Effector CD8-positive, alpha-beta T cell (primary cell): ENCODE results near the gene CNOT4.

Experiments
- DNase-seq: peaks from one replicate; lab custom pipeline; 2025; lab: John Stamatoyannopoulos, UW

Gene CNOT4

GRCh38 chr7:135403302-135403701 is 106.6 kb downstream of the CNOT4 start:
- DNase-seq, result no peak

- no peak for DNase-seq
Measured at GRCh38 chr7:135397689-135398088, 112.2 kb downstream of the CNOT4 start.

GRCh38 chr7:135392701-135393100 is 117.2 kb downstream of the CNOT4 start:
- DNase-seq, result no peak

DNA sequence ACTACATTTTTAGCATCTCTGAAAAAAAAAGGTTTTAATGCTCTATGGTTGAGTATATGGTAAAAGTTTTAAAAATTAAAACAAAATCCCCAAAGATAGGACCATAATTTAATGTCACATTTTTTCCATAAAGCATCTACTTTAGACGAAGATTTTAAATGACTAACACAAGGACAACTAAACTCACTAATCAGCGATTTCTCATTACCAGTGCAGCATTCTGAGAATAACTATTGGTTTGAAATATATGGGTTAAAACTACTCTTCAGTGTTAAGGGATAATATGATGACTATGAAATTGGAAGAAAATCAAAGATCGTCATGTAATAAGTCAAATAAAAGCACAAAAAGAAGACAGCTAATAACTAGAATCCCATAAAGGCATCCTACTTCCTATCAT is 118.4 kb downstream of the CNOT4 start:
- no peak for DNase-seq

- no peak for DNase-seq
Measured at GRCh38 chr7:135390829-135391228, 119.1 kb downstream of the CNOT4 start.

DNA sequence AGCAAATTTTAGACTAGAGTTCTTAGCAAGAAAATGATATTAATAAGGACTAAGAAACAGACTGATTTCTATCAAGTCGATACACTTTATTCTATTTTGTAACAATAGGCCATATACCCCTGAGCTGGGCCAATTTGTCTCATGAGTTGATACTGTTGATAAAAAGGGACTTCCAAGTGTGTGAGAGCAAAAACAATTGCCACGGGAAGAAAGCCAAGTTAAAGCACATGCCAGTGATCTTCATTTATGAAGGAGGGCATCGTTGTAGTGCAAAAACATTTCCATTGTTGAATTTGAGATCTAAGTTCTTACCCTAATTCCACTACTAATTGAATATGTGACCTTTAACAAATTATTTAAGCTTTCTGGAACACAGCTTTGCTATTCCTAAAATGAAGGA is 119.9 kb downstream of the CNOT4 start:
- DNase-seq, result no peak

- no peak for DNase-seq
Measured at GRCh38 chr7:135388616-135389015, 121.3 kb downstream of the CNOT4 start.

- DNase-seq, result no peak
Measured at GRCh38 chr7:135386776-135387175, 123.1 kb downstream of the CNOT4 start.

DNA sequence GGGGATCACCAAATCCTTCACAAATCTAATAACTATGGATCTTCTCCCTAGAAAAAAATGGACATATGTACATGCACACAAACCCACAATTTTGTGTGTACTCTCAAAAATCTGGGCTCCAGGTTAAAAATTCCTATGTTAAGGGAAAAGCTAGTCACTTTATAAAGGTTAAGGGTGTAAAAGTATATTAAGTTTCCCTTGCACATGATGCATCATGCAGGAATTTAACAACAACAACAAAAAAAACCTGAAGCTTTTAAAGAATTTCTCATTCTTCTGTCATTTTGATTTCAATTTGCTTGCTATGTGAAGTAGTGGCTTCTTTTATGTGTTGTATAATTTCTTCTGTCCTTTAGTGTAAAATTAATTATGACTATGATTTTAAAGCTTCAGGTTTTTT is 123.7 kb downstream of the CNOT4 start:
- no peak for DNase-seq

DNA sequence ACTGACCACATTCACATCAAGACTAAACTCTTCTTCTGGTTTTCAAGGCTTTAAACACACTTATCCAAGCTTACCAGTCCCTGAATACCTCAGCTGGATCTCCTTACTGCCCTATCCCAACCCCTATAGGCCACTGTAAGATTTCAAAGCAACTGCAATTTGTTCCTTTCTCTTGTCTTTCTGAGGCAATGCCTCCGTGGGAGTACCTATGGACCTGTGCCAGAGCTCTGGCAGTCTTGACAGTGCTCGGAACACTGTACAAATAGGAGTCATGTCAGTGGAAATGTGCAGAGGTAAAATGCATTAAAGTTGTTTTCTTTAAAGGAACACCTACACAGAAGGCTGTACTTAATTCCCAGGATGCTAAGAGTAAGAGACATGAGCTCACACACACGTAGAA is 124.7 kb downstream of the CNOT4 start:
- no peak for DNase-seq

- DNase-seq, result no peak
Measured at GRCh38 chr7:135383525-135384175, 126.3 kb downstream of the CNOT4 start.

DNA sequence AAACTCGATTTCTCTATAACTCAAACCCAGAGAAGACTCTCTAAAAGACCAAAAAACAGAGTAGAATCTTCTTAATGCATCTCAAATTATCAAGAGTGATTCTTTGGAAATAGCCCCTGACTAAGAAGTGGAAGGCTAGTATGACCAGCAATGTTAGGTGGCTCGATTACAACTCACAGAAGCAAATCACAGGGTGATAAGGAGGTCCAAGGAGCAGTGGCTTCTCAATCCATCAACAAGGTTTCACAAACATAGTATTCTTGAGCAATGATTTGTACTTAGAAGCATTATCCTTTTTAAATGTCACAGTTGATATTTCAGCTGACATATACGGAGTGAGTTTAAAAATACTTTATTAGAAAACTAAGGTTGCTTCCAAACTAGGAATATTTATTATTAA is 127.7 kb downstream of the CNOT4 start:
- no peak for DNase-seq

- DNase-seq, result no peak
Measured at GRCh38 chr7:135381369-135381768, 128.5 kb downstream of the CNOT4 start.

GRCh38 chr7:135380351-135380750 is 129.6 kb downstream of the CNOT4 start:
- no peak for DNase-seq

- DNase-seq, result no peak
Measured at GRCh38 chr7:135377171-135377570, 132.7 kb downstream of the CNOT4 start.

DNA sequence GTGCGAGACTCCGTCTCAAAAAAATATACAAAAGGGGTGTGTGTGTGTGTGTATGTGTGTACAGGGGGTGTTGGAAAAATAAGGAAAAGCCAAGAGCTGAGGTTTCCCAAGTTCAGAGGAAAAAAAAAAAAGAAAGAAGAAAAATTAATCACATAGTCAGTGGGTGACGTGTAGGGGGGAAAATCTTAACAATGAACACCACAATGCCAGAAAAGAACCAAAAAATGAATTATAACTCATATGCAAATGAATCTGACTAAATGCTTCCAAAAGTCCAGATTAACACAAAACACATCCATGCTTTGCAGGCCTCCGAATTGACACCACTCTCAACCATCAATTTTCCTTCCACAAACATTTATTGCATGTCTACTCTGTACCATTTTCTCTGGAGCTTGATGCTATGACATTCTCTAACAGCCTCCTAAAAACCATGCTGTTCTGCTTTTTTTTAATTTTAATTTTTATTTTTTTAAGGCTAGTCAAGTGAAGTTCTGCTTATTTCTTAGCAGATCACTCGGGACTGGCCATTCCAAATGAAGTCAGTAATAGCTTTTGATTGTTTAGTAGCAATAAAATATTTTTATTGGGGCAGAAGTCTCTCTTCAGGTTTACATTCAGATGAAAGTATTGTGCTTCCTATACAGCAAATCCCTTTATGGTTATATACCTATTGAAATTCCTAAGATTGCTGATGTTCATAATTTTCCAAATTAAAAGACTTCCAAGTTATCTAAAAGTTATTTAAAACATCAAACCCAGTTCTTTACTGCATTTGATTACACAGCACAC is 133.8 kb downstream of the CNOT4 start:
- DNase-seq, result no peak

GRCh38 chr7:135374736-135375135 is 135.2 kb downstream of the CNOT4 start:
- DNase-seq, result no peak

- no peak for DNase-seq
Measured at GRCh38 chr7:135372222-135372621, 137.7 kb downstream of the CNOT4 start.

- DNase-seq, result no peak
Measured at GRCh38 chr7:135370656-135371055, 139.2 kb downstream of the CNOT4 start.

DNA sequence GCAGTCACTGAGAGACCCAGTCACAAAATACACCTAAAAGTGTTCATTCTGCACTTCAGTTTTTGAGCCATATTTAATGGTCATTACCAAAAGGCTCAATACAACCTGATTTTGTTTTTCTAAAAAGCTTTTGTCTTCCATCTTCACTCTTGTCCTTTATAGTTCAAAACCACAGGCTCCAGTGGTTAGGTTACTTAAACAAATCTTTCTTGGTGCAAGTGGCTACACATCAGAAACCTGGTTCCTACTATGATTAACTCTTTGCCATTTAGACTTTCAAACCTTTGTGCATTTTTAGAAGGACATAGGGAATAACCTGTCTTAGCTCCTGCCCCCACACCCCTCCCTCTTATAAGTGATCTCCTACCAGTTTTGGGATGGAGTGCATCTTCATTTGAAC is 140.5 kb downstream of the CNOT4 start:
- DNase-seq, result no peak

- DNase-seq, result no peak
Measured at GRCh38 chr7:135368416-135369186, 141.3 kb downstream of the CNOT4 start.

- DNase-seq, result no peak
Measured at GRCh38 chr7:135366843-135367508, 142.9 kb downstream of the CNOT4 start.
